PC-3 (cell line): ENCODE data around the gene CACTIN. TPM values are rescaled to one million over a fixed set of nuclear protein-coding genes. Genes with fewer than 3 reads are reported as not detected.

Source experiments
- ATAC-seq: fragments of 200-7000 bp; cut with Tn5 transposase; 2 replicates; pipeline ENCODE4 v1.9.1; 2020; ENCODE audit warnings: mild to moderate bottlenecking, moderate library complexity
- BruUV-seq: library from RNA; stranded (reverse); fragments of 400-500 nt; replicated peaks from 2 replicates; lab custom pipeline; 2021; lab: Mats Ljungman, UMichigan
- CTCF ChIA-PET: fragments of 300-600 bp; sonication (Branson Sonifier 250); formaldehyde crosslinking; loops from one replicate; lab custom pipeline; 2022; ENCODE audit warnings: antibody characterized with exemption; lab: Charles Lee
- POLR2A ChIA-PET: fragments of 300-600 bp; sonication (Branson Sonifier 250); formaldehyde crosslinking; loops from one replicate; lab custom pipeline; 2022; ENCODE audit warnings: antibody characterized with exemption; ENCODE audit not compliant: unreplicated experiment; lab: Charles Lee
- DNase-seq: peaks from one replicate; pipeline ENCODE4 v3.0.0-alpha.2; 2015
- H2AFZ ChIP-seq: fragments of 300-600 bp; sonication (generic); 2 replicates; pipeline ENCODE4 v1.6.0; 2016; ENCODE audit warnings: antibody characterized with exemption, low read length
- H3F3A ChIP-seq: fragments of 300-600 bp; sonication (generic); one replicate; pipeline ENCODE4 v1.6.0; 2017; ENCODE audit warnings: antibody characterized with exemption, low read length, control low read depth, mild to moderate bottlenecking; ENCODE audit not compliant: unreplicated experiment
- H3K27ac ChIP-seq: fragments of 300-600 bp; sonication (generic); 2 replicates; pipeline ENCODE4 v1.5.1; 2016; ENCODE audit warnings: mild to moderate bottlenecking, low read length
- H3K27me3 ChIP-seq: fragments of 300-600 bp; sonication (generic); 2 replicates; pipeline ENCODE4 v1.6.1; 2016; ENCODE audit warnings: low read length, mixed read lengths
- H3K36me3 ChIP-seq: fragments of 300-600 bp; sonication (generic); 2 replicates; pipeline ENCODE4 v1.6.1; 2016; ENCODE audit warnings: low read depth, mixed run types, low read length, mixed read lengths
- H3K4me1 ChIP-seq: fragments of 300-600 bp; sonication (generic); 2 replicates; pipeline ENCODE4 v1.5.1; 2016; ENCODE audit warnings: low read length; ENCODE audit not compliant: insufficient read depth
- H3K4me2 ChIP-seq: fragments of 300-600 bp; sonication (generic); 2 replicates; pipeline ENCODE4 v1.6.0; 2016; ENCODE audit warnings: low read length
- H3K4me3 ChIP-seq: fragments of 300-600 bp; sonication (generic); 2 replicates; pipeline ENCODE4 v1.5.1; 2016; ENCODE audit warnings: mild to moderate bottlenecking, low read length, mixed read lengths
- H3K79me2 ChIP-seq: fragments of 300-600 bp; sonication (generic); 2 replicates; pipeline ENCODE4 v1.6.1; 2017; ENCODE audit warnings: low read length, mixed read lengths
- H3K9ac ChIP-seq: fragments of 300-600 bp; sonication (generic); 2 replicates; pipeline ENCODE4 v1.6.0; 2016; ENCODE audit warnings: mild to moderate bottlenecking, low read length
- H3K9me2 ChIP-seq: fragments of 300-600 bp; sonication (generic); replicated peaks from 2 replicates; pipeline ENCODE4 v1.6.1; 2016; ENCODE audit warnings: mixed run types, low read length, mixed read lengths
- H3K9me3 ChIP-seq: fragments of 300-600 bp; sonication (generic); 2 replicates; pipeline ENCODE4 v1.6.1; 2016; ENCODE audit warnings: low read length, mixed read lengths
- H4K20me1 ChIP-seq: fragments of 300-600 bp; sonication (generic); 2 replicates; pipeline ENCODE4 v1.6.1; 2016; ENCODE audit warnings: low read length, mixed read lengths
- EZH2 ChIP-seq: fragments of 300-600 bp; sonication (generic); IDR thresholded peaks from one replicate; pipeline ENCODE4 v1.6.1; 2017; ENCODE audit warnings: antibody characterized with exemption, mild to moderate bottlenecking, low read length; ENCODE audit not compliant: unreplicated experiment
- EZH2phosphoT487 ChIP-seq: fragments of 300-600 bp; sonication (generic); IDR thresholded peaks from 2 replicates; pipeline ENCODE4 v1.6.1; 2018; ENCODE audit warnings: mild to moderate bottlenecking, antibody characterized with exemption, low read length, borderline replicate concordance
- intact Hi-C: fragments of 100-400 bp; cut with micrococcal nuclease; formaldehyde crosslinking; loops from 2 replicates; pipeline ENCODE4 v1.9.0; 2023
- total RNA-seq: library from RNA; depleted of rRNA; stranded (reverse); fragments of >200 nt; gene quantifications from 2 replicates; pipeline ENCODE4 v1.2.3, GENCODE V29; 2014
- TF ChIP-seq, protein P1 (sequence below): fragments of 300-600 bp; sonication (generic); conservative IDR thresholded peaks from 2 replicates; pipeline ENCODE4 v1.5.1; 2017; ENCODE audit warnings: antibody characterized with exemption, low read depth, mild to moderate bottlenecking, low read length

The CACTIN gene
- total RNA-seq, 1 experiment from 2014 or later, result 47.8 TPM

GRCh38 chr19:3655402-3656072 lies 28.9 kb upstream of the CACTIN start:
- Histone ChIP-seq H3K27ac (peak overlapping the region; percentile 84), H3K9me3 (no peaks in the 10 kb centered on the region), H4K20me1 (no peaks in the 10 kb centered on the region), H3K79me2 (no peaks in the 10 kb centered on the region), H3K9me2 (no peaks in the 10 kb centered on the region), H3K9ac (peak overlapping the region; percentile 79), H3F3A (no peaks in the 10 kb centered on the region), H2AFZ (peak overlapping the region; percentile 83), H3K4me2 (peak overlapping the region; percentile 74), H3K27me3 (no peaks in the 10 kb centered on the region), H3K36me3 (no peaks in the 10 kb centered on the region), H3K4me3 (peak overlapping the region; percentile 47), H3K4me1 (peaks cover 20% of the 10 kb centered on the region)
- intact Hi-C loops, result no loop called here
- ChIA-PET CTCF (no interaction called here), POLR2A (no interaction called here)
- DNase-seq (peak; percentile 76), ATAC-seq (peak; percentile 90)
- TSS peak; percentile 83 for BruUV-seq
- TF ChIP-seq EZH2phosphoT487 (no peak), EZH2 (no peak)
- TF ChIP-seq, protein P1, sequence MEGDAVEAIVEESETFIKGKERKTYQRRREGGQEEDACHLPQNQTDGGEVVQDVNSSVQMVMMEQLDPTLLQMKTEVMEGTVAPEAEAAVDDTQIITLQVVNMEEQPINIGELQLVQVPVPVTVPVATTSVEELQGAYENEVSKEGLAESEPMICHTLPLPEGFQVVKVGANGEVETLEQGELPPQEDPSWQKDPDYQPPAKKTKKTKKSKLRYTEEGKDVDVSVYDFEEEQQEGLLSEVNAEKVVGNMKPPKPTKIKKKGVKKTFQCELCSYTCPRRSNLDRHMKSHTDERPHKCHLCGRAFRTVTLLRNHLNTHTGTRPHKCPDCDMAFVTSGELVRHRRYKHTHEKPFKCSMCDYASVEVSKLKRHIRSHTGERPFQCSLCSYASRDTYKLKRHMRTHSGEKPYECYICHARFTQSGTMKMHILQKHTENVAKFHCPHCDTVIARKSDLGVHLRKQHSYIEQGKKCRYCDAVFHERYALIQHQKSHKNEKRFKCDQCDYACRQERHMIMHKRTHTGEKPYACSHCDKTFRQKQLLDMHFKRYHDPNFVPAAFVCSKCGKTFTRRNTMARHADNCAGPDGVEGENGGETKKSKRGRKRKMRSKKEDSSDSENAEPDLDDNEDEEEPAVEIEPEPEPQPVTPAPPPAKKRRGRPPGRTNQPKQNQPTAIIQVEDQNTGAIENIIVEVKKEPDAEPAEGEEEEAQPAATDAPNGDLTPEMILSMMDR, result no peak

DNA sequence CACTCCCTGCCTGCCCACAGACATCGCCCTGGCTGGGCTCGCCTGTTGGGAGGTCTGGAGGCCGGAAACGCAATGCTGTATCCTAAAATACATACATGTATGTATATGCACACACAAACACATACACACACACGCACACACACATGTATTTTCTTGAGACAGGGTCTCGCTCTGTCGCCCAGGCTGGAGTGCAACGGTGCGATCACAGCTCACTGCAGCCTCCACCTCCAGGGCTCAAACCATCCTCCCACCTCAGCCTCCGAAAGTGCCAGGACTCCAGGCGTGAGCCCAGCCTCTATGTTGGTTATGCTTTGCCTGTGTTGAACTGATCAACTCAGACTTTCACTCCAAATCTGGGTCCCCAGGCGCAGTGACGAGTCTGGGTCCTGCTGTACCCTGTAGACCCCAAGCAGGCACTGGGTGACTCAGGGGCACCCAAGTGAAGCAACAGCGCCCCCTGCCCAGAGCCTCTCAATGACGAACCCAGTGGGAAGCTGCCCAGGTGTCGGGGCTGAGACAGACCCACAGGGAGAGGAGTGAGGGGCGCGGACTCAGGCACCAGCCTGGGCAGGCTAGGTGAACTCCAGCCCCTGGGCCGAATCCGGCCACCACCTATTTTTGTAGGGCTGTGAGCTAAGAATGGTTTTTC lies 27.4 kb upstream of the CACTIN start:
- Histone ChIP-seq H3K36me3 (no peaks in the 10 kb centered on the region), H3K79me2 (no peaks in the 10 kb centered on the region), H3K9me2 (no peaks in the 10 kb centered on the region), H3K4me1 (peaks cover 20% of the 10 kb centered on the region), H3K4me2 (no peak overlapping the region), H3K4me3 (no peak overlapping the region), H3F3A (no peaks in the 10 kb centered on the region), H3K9me3 (no peaks in the 10 kb centered on the region), H4K20me1 (no peaks in the 10 kb centered on the region), H3K9ac (no peak overlapping the region), H2AFZ (no peak overlapping the region), H3K27ac (no peak overlapping the region), H3K27me3 (no peaks in the 10 kb centered on the region)
- BruUV-seq, result no TSS peak
- TF ChIP-seq EZH2, result no peak
- TF ChIP-seq, protein P1, result peak; percentile 47
- intact Hi-C loops, result no loop called here
- ChIA-PET POLR2A (no interaction called here), CTCF (no interaction called here)
- ATAC-seq (no peak), DNase-seq (no peak)
